H9 (cell line): Measurements from ENCODE around the gene DYRK2. TPM values are rescaled to one million over a fixed set of nuclear protein-coding genes. Genes with fewer than 3 reads are reported as not detected.
A peak's percentile ranks its signal among the peaks of the same experiment; 100 is the strongest.

ENCODE experiments used
- DNase-seq: peaks from one replicate; pipeline ENCODE4 v3.0.0-alpha.2; 2017
- H2AFZ ChIP-seq: one replicate; pipeline ENCODE4 v1.6.1; 2013; ENCODE audit warnings: mild to moderate bottlenecking, low read length, control low read depth, moderate library complexity
- H2AK5ac ChIP-seq: 2 replicates; pipeline ENCODE4 v1.6.1; 2013; ENCODE audit warnings: low read length, control low read depth, mixed read lengths; ENCODE audit not compliant: insufficient read length
- H2BK120ac ChIP-seq: one replicate; pipeline ENCODE4 v1.6.1; 2013; ENCODE audit warnings: low read depth, mild to moderate bottlenecking, low read length, control low read depth, inconsistent platforms; ENCODE audit not compliant: poor library complexity, severe bottlenecking
- H2BK12ac ChIP-seq: 2 replicates; pipeline ENCODE4 v1.6.1; 2013; ENCODE audit warnings: low read length, control low read depth, mixed read lengths, low read depth; ENCODE audit not compliant: insufficient read length
- H2BK15ac ChIP-seq: 2 replicates; pipeline ENCODE4 v1.6.1; 2013; ENCODE audit warnings: low read depth, low read length, control low read depth
- H2BK20ac ChIP-seq: one replicate; pipeline ENCODE4 v1.6.1; 2013; ENCODE audit warnings: low read depth, mild to moderate bottlenecking, low read length, control low read depth, inconsistent platforms; ENCODE audit not compliant: poor library complexity, severe bottlenecking
- H2BK5ac ChIP-seq: 2 replicates; pipeline ENCODE4 v1.6.1; 2013; ENCODE audit warnings: low read length, control low read depth, mixed read lengths; ENCODE audit not compliant: insufficient read length
- H3K14ac ChIP-seq: 2 replicates; pipeline ENCODE4 v1.6.1; 2013; ENCODE audit warnings: low read length, control low read depth; ENCODE audit not compliant: insufficient read depth
- H3K18ac ChIP-seq: 2 replicates; pipeline ENCODE4 v1.6.1; 2013; ENCODE audit warnings: low read depth, mild to moderate bottlenecking, mixed read lengths, low read length, control low read depth; ENCODE audit not compliant: insufficient read length
- H3K23ac ChIP-seq: 2 replicates; pipeline ENCODE4 v1.6.1; 2013; ENCODE audit warnings: low read length, control low read depth, mixed read lengths, low read depth; ENCODE audit not compliant: insufficient read length
- H3K23me2 ChIP-seq: 2 replicates; pipeline ENCODE4 v1.6.1; 2013; ENCODE audit warnings: low read depth, mild to moderate bottlenecking, mixed read lengths, low read length, control low read depth; ENCODE audit not compliant: insufficient read length, poor library complexity, severe bottlenecking
- H3K27ac ChIP-seq: 2 replicates; pipeline ENCODE4 v1.5.1; 2013; ENCODE audit warnings: low read length, control low read depth, mixed read lengths, low read depth; ENCODE audit not compliant: insufficient read length
- H3K27me3 ChIP-seq: 2 replicates; pipeline ENCODE4 v1.6.1; 2013; ENCODE audit warnings: low read length, control low read depth, inconsistent platforms; ENCODE audit not compliant: insufficient read depth
- H3K4ac ChIP-seq: 2 replicates; pipeline ENCODE4 v1.6.1; 2013; ENCODE audit warnings: low read depth, mild to moderate bottlenecking, control low read depth, inconsistent platforms, low read length, moderate library complexity
- H3K4me1 ChIP-seq: 2 replicates; pipeline ENCODE4 v1.6.1; 2013; ENCODE audit warnings: low read length, control low read depth, inconsistent platforms; ENCODE audit not compliant: insufficient read depth
- H3K4me2 ChIP-seq: 2 replicates; pipeline ENCODE4 v1.6.1; 2013; ENCODE audit warnings: low read length, control low read depth, mixed read lengths; ENCODE audit not compliant: insufficient read length, insufficient read depth
- H3K56ac ChIP-seq: 2 replicates; pipeline ENCODE4 v1.6.1; 2013; ENCODE audit warnings: low read depth, mild to moderate bottlenecking, mixed read lengths, low read length, control low read depth; ENCODE audit not compliant: insufficient read length
- H3K79me1 ChIP-seq: 2 replicates; pipeline ENCODE4 v1.6.1; 2013; ENCODE audit warnings: low read depth, mild to moderate bottlenecking, moderate library complexity, low read length, control low read depth, inconsistent platforms; ENCODE audit not compliant: insufficient read depth, poor library complexity, severe bottlenecking
- H3K79me2 ChIP-seq: 2 replicates; pipeline ENCODE4 v1.6.1; 2013; ENCODE audit warnings: low read length, control low read depth, inconsistent platforms; ENCODE audit not compliant: insufficient read depth
- H3K9ac ChIP-seq: 2 replicates; pipeline ENCODE4 v1.6.1; 2013; ENCODE audit warnings: low read length, control low read depth, mixed read lengths; ENCODE audit not compliant: insufficient read length; ENCODE audit errors: extremely low read depth
- H3K9me3 ChIP-seq: one replicate; pipeline ENCODE4 v1.6.1; 2013; ENCODE audit warnings: low read depth, low read length, inconsistent platforms; ENCODE audit not compliant: control insufficient read depth
- H3T11ph ChIP-seq: one replicate; pipeline ENCODE4 v1.6.1; 2013; ENCODE audit warnings: mild to moderate bottlenecking, low read length, control low read depth, inconsistent platforms
- H4K20me1 ChIP-seq: one replicate; pipeline ENCODE4 v1.6.1; 2013; ENCODE audit not compliant: control insufficient read depth, insufficient read length, insufficient read depth
- H4K5ac ChIP-seq: 2 replicates; pipeline ENCODE4 v1.6.1; 2013; ENCODE audit warnings: low read depth, mild to moderate bottlenecking, mixed read lengths, low read length, control low read depth; ENCODE audit not compliant: insufficient read length
- H4K8ac ChIP-seq: replicated peaks from 2 replicates; pipeline ENCODE4 v1.6.1; 2013; ENCODE audit warnings: low read length, control low read depth, mixed read lengths, low read depth; ENCODE audit not compliant: insufficient read length
- H4K91ac ChIP-seq: 2 replicates; pipeline ENCODE4 v1.6.1; 2013; ENCODE audit warnings: low read depth, mild to moderate bottlenecking, moderate library complexity, mixed read lengths, low read length, control low read depth; ENCODE audit not compliant: insufficient read length
- H3K27ac Mint-ChIP-seq, 3 experiments: 2 replicates in 2 of 3; 3 replicates in 1 of 3; pipeline ENCODE4 v1.8.0; 2020 to 2021; ENCODE audit warnings: mixed read lengths in 3 of 3, mild to moderate bottlenecking in 1 of 3, moderate library complexity in 1 of 3
- H3K27me3 Mint-ChIP-seq: 2 replicates; pipeline ENCODE4 v1.8.0; 2021; ENCODE audit warnings: low read depth, mild to moderate bottlenecking, moderate library complexity, mixed read lengths
- H3K36me3 Mint-ChIP-seq, 3 experiments: 2 replicates in 2 of 3; 3 replicates in 1 of 3; pipeline ENCODE4 v1.8.0; 2020 to 2021; ENCODE audit warnings: low read depth in 3 of 3, mixed read lengths in 3 of 3; ENCODE audit not compliant: insufficient read depth in 1 of 3
- H3K4me1 Mint-ChIP-seq, 2 experiments: 2 replicates each; pipeline ENCODE4 v1.8.0; 2020; ENCODE audit warnings: mixed read lengths in 2 of 2
- H3K4me3 Mint-ChIP-seq, 2 experiments: 2 replicates in 1 of 2; 3 replicates in 1 of 2; pipeline ENCODE4 v1.8.0; 2020 to 2021; ENCODE audit warnings: mild to moderate bottlenecking in 2 of 2, mixed read lengths in 2 of 2, moderate library complexity in 1 of 2
- H3K9me3 Mint-ChIP-seq, 2 experiments: 2 replicates in 1 of 2; 3 replicates in 1 of 2; pipeline ENCODE4 v1.8.0; 2020; ENCODE audit warnings: mild to moderate bottlenecking in 2 of 2, mixed read lengths in 2 of 2, moderate library complexity in 1 of 2
- WGBS: extraction: QIAGEN DNeasy Blood & Tissue Kit; methylation state at CpG from one replicate; pipeline ENCODE4 v1.1.7; 2013; ENCODE audit warnings: missing lambda C conversion rate, low lambda C conversion rate, mixed read lengths; ENCODE audit not compliant: insufficient read length; ENCODE audit errors: extremely low coverage; 5-methylcytosine and 5-hydroxymethylcytosine counted together
- total RNA-seq: library from RNA; stranded (reverse); gene quantifications from 2 replicates; pipeline ENCODE4 v1.2.1, GENCODE V29; 2021
- TF ChIP-seq, protein P1 (sequence below): fragments of 200-600 bp; sonication (generic); conservative IDR thresholded peaks from 3 replicates; pipeline ENCODE4 v1.8.0; 2021; ENCODE audit warnings: antibody characterized with exemption, mild to moderate bottlenecking

Gene DYRK2
- total RNA-seq, 1 experiment from 2014 or later: 40.6 TPM

DNA sequence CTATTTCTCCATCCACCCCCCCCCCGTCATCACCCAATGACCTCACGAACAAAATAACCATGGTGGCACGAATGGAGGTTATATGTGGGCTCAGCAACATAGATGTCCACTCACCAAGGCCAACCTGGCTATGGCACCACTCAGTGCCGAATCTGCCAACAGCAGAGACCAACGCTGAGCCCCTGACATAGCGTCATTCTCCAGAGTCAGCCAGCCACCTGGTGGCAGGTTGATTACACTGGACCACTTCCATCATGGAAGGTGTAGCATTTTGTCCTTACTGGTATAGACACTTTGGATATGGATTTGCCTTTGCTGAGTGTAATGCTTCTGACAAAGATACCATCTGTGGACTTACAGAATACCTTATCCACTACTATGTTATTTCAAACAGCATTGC, 24.2 kb upstream of the DYRK2 start:
- Histone ChIP-seq H2BK120ac (no peak overlapping the region), H2BK20ac (no peak overlapping the region), H4K20me1 (no peaks in the 10 kb centered on the region), H3K9me3 (no peaks in the 10 kb centered on the region), H3K23ac (no peak overlapping the region), H3K14ac (no peak overlapping the region; the same call in 1 of the 2 replicates), H3K56ac (no peak overlapping the region), H3K4me2 (no peak overlapping the region), H3K79me1 (no peaks in the 10 kb centered on the region), H3K23me2 (no peaks in the 10 kb centered on the region), H2BK12ac (no peak overlapping the region), H3K27ac (no peak overlapping the region), H4K5ac (no peak overlapping the region), H2AK5ac (no peak overlapping the region), H3K9ac (no peak overlapping the region), H2BK15ac (no peak overlapping the region), H4K8ac (no peak overlapping the region), H3T11ph (no peak overlapping the region), H2BK5ac (no peak overlapping the region), H2AFZ (no peak overlapping the region), H3K79me2 (no peaks in the 10 kb centered on the region), H3K4ac (no peak overlapping the region), H3K18ac (no peak overlapping the region), H4K91ac (no peak overlapping the region), H3K27me3 (no peaks in the 10 kb centered on the region), H3K4me1 (peaks cover 3% of the 10 kb centered on the region; the same call in 1 of the 2 replicates)
- no peaks in the 10 kb centered on the region; a peak in 1 of 5 replicates for H3K9me3 Mint-ChIP-seq
- peaks cover 0 to under 1% (median 0%) of the 10 kb centered on the region in 3 experiments; a peak in 1 of 7 replicates for H3K36me3 Mint-ChIP-seq
- no peak overlapping the region for H3K4me3 Mint-ChIP-seq
- no peaks in the 10 kb centered on the region for H3K27me3 Mint-ChIP-seq
- WGBS: no CpG with 5 or more reads among the region's 6 CpGs
- H3K4me1 Mint-ChIP-seq: peaks cover 6 to 11% of the 10 kb centered on the region in 2 experiments; a peak in 3 of 4 replicates
- DNase-seq: peak; percentile 40
- TF ChIP-seq, protein P1, sequence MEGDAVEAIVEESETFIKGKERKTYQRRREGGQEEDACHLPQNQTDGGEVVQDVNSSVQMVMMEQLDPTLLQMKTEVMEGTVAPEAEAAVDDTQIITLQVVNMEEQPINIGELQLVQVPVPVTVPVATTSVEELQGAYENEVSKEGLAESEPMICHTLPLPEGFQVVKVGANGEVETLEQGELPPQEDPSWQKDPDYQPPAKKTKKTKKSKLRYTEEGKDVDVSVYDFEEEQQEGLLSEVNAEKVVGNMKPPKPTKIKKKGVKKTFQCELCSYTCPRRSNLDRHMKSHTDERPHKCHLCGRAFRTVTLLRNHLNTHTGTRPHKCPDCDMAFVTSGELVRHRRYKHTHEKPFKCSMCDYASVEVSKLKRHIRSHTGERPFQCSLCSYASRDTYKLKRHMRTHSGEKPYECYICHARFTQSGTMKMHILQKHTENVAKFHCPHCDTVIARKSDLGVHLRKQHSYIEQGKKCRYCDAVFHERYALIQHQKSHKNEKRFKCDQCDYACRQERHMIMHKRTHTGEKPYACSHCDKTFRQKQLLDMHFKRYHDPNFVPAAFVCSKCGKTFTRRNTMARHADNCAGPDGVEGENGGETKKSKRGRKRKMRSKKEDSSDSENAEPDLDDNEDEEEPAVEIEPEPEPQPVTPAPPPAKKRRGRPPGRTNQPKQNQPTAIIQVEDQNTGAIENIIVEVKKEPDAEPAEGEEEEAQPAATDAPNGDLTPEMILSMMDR: peak; percentile 50
- no peak overlapping the region for H3K27ac Mint-ChIP-seq
